GM18507 (cell line): ENCODE results near the gene PET117.
"Not testable (repeated sequence)": the region's sequence is repeated elsewhere in the genome, so short reads cannot be mapped to it uniquely, and the experiment has no call there.

Source experiments
- DNase-seq: peaks from one replicate; pipeline ENCODE4 v3.0.0; 2011; ENCODE audit warnings: low read depth; ENCODE audit not compliant: insufficient read length; ENCODE audit errors: extremely low spot score
- FAIRE-seq: peaks from 2 replicates; lab custom pipeline; 2011; peaks lifted over from hg19 to GRCh38; lab: Jason Lieb, UNC

Gene PET117

GRCh38 chr20:18144541-18145099 is 7.0 kb downstream of the PET117 start:
- DNase-seq (no peak), FAIRE-seq (no peak)

GRCh38 chr20:18154342-18154741 is 16.7 kb downstream of the PET117 start:
- no peak for DNase-seq
- no peak for FAIRE-seq

- no peak for FAIRE-seq
- no peak for DNase-seq
Measured at GRCh38 chr20:18156045-18156444, 18.4 kb downstream of the PET117 start.

- no peak for FAIRE-seq
- DNase-seq, result no peak
Measured at GRCh38 chr20:18164356-18164755, 26.7 kb downstream of the PET117 start.

GRCh38 chr20:18165553-18165952 is 27.9 kb downstream of the PET117 start:
- FAIRE-seq, result no peak
- DNase-seq, result no peak

- FAIRE-seq (no peak), DNase-seq (no peak)
Measured at GRCh38 chr20:18166241-18166881, 28.7 kb downstream of the PET117 start.

GRCh38 chr20:18166950-18167349 is 29.3 kb downstream of the PET117 start:
- DNase-seq, result no peak
- no peak for FAIRE-seq

- DNase-seq, result no peak
- no peak for FAIRE-seq
Measured at GRCh38 chr20:18172379-18172778, 34.7 kb downstream of the PET117 start.

- FAIRE-seq (no peak), DNase-seq (no peak)
Measured at GRCh38 chr20:18174906-18175683, 37.4 kb downstream of the PET117 start.

GRCh38 chr20:18176318-18176785 is 38.7 kb downstream of the PET117 start:
- FAIRE-seq (no peak), DNase-seq (no peak)

- DNase-seq, FAIRE-seq: not testable (repeated sequence)
Measured at GRCh38 chr20:18180366-18180765, 42.7 kb downstream of the PET117 start.

GRCh38 chr20:18180815-18181214 is 43.2 kb downstream of the PET117 start:
- no peak for FAIRE-seq
- no peak for DNase-seq

GRCh38 chr20:18187020-18187419 is 49.4 kb downstream of the PET117 start:
- FAIRE-seq, result no peak
- no peak for DNase-seq

- DNase-seq (no peak), FAIRE-seq (no peak)
Measured at GRCh38 chr20:18188434-18188833, 50.8 kb downstream of the PET117 start.

GRCh38 chr20:18190338-18191233 is 52.9 kb downstream of the PET117 start:
- DNase-seq (no peak), FAIRE-seq (no peak)

- DNase-seq (no peak), FAIRE-seq (no peak)
Measured at GRCh38 chr20:18191306-18191705, 53.6 kb downstream of the PET117 start.
